HG02885 (cell line): ENCODE data around the gene TRIOBP.

ENCODE experiments used
- ATAC-seq: cut with Tn5 transposase; IDR thresholded peaks from one replicate; pipeline ENCODE4 v1.9.1; 2021; ENCODE audit warnings: mild to moderate bottlenecking; ENCODE audit not compliant: unreplicated experiment, poor library complexity

TRIOBP gene

DNA sequence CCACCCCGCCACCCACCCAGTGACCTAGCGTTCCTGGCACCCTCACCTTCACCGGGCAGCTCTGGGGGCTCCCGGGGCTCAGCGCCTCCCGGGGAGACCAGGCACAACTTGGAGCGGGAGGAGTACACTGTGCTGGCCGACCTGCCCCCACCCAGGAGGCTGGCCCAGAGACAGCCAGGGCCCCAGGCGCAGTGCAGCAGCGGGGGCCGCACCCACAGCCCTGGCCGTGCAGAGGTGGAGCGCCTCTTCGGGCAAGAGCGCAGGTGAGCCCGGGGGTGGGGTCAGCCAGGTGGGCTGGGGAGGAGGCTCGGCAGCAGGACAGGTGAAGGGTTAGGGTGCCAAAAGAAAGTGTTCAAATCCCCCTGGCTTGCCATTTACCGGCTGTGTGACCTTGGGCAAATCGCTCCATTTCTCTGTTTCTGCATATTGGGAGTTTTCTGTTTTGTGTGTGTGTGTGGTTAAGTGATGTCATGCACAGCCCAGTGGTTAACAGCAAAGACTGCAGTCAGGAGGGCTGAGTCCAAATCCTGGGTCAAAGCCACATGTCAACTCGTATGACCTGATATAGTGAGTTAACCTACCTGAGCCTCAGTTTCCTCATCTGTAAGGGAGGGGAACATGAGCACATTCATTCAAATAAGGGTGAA lies 29.5 kb downstream of the TRIOBP start:
- no peak for ATAC-seq

- ATAC-seq: no peak
Observed at GRCh38 chr22:37728620-37729019, 31.8 kb downstream of the TRIOBP start.

DNA sequence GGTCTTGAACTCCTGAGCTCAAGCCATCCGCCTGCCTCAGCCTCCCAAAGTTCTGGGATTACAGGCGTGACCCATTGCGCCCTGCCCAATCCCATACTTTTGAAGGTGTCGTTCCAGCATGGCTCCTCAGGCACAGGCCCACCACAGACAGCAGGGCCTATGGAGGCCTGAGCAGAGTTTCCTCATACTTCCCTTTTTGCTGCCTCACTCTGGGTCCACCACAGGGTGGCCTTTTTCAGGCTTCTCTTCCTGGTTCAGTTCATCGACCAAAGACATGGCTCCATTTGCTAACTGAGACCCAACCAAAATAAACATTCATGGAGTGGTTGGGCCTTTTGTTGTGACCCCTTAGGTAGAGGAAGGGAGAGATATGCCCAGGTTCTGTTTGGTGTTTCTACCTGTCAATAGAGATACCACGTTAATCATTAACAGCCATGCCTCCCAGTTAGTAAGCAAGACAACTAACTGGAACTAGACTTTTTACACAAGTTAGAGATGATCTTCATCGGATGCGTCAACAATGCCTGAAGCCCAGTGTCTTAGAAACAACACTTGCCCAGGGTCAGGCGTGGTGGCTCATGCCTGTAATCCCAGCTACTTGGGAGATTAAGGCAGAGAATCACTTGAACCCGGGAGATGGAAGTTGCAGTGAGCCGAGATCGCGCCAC lies 35.1 kb downstream of the TRIOBP start:
- ATAC-seq: no peak

GRCh38 chr22:37732699-37733607 lies 36.1 kb downstream of the TRIOBP start:
- no peak for ATAC-seq

DNA sequence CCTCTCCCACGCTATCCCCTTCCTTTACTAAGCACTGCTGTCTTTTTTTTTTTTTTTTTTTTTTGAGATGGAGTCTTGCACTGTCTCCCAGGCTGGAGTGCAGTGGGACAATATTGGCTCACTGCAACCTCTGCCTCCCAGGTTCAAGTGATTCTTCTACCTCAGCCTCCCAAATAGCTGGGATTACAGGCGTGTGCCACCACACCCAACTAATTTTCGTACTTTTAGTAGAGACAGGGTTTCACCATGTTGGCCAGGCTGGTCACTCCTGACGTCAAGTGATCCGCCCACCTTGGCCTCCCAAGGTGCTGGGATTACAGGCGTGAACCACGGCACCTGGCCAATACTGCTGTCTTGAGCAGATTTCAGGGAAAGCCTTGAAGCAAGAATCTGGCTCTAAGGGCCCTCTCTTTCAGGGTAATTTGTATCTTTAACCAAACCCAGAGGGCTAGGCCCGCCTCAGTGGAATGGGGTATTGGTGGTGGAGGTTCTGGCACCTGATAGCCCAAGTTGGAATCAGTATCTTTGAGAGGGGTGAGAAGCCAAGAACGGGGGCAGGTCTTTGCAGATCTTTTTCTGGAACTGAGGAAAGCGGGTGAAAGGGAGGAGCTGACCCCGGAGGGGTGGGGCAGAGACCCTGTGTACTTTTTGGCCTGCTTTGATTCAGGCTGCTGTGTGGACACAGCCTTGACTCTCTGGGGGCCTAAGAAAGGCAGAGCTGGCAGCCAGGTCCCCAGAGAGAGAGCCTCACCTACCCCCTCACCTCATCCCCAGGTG lies 37.0 kb downstream of the TRIOBP start:
- no peak for ATAC-seq

DNA sequence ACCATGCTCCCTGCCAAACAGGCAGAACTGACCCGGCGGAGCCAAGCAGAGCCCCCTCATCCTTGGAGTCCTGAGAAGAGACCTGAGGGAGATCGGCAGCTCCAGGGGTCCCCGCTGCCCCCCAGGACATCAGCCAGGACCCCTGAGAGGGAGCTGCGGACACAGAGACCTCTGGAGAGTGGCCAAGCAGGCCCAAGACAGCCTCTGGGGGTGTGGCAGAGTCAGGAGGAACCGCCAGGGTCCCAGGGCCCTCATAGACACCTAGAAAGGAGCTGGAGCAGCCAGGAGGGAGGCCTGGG lies 37.5 kb downstream of the TRIOBP start:
- no peak for ATAC-seq

DNA sequence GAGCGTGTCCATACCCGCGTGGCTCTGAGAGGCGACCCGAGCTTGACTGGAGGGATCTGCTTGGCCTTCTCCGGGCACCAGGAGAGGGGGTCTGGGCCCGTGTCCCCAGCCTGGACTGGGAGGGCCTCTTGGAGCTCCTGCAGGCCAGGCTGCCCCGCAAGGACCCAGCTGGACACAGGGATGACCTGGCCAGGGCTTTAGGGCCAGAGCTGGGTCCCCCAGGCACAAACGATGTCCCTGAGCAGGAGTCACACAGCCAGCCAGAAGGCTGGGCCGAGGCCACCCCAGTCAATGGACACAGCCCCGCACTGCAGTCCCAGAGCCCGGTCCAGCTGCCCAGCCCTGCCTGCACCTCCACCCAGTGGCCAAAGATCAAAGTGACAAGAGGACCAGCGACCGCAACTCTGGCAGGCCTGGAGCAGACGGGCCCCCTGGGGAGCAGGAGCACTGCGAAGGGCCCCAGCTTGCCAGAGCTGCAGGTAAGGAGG lies 38.2 kb downstream of the TRIOBP start:
- ATAC-seq: no peak

- ATAC-seq: no peak
Observed at GRCh38 chr22:37739035-37739434, 42.2 kb downstream of the TRIOBP start.

DNA sequence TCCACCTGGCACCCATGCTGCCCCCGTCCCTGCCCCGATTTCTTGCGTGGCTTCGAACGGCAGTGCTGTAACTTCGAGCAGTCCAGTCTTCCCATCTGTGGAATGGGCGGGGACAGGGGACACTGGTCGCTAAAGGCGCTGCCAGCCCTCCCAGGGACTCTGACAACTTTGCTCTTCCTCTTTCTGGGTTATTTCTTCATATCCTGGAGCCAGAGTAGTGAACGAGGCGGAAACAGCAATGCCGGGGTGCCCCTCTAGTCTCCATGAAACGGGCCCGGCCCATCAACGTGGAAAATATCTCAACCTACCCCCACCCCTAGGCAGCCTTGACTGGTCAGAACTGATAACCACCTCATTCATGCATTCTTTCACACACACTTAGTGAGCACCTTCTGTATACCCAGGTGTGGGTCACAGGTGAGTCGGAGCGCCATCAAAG lies 42.8 kb downstream of the TRIOBP start:
- no peak for ATAC-seq

DNA sequence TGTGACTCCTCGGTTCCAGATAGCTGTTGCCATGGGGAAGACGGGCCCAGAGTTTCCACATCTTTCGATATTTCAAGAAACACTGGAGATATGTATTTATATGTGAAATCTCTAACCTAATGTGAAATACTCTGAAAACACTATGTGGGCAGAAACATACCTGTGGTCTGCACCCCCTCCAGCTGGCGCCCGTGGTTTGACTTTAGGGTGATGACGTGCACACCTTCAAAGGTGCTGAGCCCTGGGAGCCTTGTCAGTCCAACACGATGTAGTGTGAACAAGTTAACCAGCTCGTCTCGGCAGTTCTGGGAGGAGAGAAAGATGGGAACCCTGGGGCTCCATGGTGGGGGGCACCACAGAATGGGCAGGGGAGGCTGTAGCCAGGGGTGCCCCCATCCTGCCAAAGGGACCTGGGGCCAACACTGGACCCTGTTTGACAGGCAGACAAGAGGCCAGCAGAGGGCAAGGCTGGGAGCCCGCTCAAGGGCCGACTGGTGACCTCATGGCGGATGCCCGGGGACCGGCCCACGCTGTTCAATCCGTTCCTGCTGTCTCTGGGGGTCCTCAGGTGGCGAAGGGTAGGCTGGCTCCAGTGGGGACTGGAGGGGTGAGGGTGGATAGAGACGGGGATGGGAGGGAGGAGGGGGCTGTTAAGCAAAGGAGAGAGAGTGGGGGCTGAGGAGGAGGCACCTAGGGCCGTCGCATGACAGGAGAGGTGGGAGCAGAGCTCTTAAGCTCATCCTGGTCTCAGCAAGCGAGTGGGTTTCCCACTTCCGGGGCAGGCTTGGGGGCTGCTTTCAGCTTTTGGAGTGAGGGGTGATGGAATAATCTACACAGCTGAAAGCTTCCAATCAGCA lies 43.8 kb downstream of the TRIOBP start:
- no peak for ATAC-seq

GRCh38 chr22:37741312-37741795 lies 44.5 kb downstream of the TRIOBP start:
- no peak for ATAC-seq

DNA sequence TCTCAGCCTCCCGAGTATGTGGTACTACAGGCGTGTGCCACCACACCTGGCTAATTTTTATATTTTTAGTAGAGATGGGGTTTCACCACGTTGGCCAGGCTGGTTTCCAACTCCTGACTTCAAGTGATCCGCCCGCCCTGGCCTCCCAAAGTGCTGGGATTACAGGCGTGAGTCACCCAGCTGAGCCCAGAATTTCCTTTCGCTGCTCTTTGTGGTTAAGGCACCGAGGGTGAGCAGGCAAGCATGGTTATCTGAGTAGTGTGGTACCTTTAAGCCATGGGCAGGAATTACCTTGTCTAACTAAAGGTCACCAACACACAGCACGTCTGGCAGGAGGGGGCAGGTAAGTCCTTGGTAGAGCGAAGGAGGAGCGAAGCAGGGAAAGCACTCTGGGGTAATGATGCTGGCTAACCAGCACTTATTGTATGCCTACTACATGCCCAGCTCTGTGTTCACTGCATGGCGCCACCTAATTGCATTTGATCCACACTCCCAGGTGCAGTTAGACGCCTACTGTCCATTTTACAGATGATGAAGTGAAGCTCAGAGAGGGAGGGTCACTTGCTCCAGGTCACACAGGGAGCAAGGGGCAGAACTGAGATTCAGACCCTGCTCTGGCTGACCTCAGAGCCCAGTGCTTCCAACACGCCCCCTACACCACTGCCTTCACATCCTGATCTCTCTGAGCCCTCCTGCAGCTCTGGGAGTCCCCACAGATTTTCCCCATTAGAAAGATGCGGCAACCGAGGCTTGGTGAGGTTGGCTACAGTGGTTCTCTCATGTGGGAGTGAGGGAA lies 45.7 kb downstream of the TRIOBP start:
- ATAC-seq: no peak

- no peak for ATAC-seq
Observed at GRCh38 chr22:37744589-37744988, 47.7 kb downstream of the TRIOBP start.

- peak; percentile 72 for ATAC-seq
Observed at GRCh38 chr22:37745548-37746365, 48.9 kb downstream of the TRIOBP start.

DNA sequence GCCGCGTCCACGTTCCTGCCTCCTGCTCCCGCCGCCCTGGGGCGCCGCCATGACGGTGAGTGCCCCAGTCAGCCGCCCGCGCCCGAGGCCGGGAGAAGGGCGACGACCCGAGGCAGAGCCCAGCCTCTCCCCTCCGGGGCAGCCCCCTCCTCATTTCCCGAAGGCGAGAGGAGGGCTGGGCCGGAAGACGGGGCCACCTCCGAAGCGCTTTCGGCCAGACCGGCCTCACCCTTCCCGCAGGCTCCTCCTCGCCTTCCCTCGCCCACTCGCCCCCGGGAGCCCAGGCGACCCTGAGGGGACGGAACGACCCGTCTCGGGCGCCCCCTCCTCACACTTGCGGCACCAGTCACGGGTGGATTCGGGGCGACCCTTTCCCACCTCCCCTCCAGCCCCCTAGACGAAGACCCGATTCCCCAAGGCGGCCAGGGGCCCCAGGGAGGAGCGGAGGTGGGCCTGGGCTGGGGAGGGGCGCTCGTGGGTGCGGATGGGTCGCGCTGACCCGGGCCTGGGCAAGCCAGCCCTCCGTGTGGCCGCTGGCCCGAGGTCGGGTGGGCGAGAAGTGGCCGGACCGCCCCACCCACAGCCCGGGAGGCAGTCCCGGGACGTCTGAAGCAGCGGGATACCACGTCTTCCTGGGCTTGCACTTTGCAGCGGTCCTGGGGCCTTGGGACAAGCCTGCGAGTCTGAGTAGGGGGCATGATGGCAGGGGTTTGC lies 49.7 kb downstream of the TRIOBP start:
- peak; percentile 25 for ATAC-seq

DNA sequence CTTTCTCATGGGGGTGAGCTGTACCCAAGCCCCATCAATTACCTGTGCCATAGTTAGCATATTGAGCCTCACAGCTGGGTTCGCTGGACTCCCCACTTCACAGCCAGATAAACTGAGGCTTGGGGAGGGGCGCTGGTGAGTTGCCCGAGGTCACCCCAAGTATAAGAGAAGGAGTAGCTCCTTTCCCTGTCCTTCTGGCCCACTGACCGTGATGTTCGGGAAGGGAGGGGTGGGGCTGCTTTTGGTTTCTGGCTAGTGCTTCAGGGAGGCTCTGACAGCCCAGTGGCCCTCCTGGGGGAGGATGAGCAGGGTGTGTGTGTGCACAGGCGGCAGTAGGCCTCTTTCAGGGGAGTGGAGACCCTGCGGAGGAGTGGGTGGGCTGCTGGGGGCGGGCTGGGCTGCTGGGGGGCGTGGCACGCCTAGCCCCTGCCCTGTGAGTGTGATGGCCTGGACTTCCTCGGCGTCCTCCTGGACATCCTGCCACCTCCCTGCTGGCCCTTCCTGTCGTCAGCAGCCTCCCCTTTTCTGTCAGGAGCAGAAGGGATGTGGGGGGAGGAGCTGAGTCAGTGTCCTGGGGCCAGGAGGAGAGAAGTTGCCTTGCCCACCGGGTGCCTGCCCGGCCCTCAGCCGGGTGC lies 50.3 kb downstream of the TRIOBP start:
- no peak for ATAC-seq

GRCh38 chr22:37747715-37748100 lies 50.9 kb downstream of the TRIOBP start:
- ATAC-seq: no peak
